GM12873 (cell line): Measurements from ENCODE around the gene KCNH1.

Experiments used
- CTCF ChIP-seq: IDR thresholded peaks from 2 replicates; pipeline ENCODE4 v1.5.1; 2012; ENCODE audit warnings: low read depth, mild to moderate bottlenecking, moderate library complexity, low read length, control low read depth; ENCODE audit not compliant: insufficient read depth; ENCODE audit errors: missing control alignments

The KCNH1 gene

GRCh38 chr1:210652329-210652954 is 481.5 kb downstream of the KCNH1 start:
- TF ChIP-seq CTCF: no peak

DNA sequence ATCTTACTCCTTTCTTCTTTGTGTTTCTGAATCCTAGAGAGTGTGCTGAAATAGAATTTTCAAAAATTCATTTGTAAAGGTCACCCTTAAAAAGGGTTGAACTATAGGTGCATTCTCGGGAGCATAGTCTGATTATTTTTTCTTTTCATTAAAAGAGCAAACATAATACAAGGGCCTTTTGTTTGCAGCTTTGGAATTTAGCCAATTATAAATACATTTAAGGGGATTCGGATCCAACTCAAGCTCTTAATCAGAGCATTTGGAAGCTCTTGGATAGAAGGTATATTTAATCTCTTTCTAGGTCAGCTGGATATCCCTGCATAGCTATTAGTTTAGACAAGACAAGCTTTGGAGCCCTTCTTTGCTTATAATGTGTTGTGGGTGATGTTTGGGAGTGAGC is 483.5 kb downstream of the KCNH1 start:
- no peak for TF ChIP-seq CTCF

GRCh38 chr1:210648588-210649269 is 485.2 kb downstream of the KCNH1 start:
- TF ChIP-seq CTCF: no peak

DNA sequence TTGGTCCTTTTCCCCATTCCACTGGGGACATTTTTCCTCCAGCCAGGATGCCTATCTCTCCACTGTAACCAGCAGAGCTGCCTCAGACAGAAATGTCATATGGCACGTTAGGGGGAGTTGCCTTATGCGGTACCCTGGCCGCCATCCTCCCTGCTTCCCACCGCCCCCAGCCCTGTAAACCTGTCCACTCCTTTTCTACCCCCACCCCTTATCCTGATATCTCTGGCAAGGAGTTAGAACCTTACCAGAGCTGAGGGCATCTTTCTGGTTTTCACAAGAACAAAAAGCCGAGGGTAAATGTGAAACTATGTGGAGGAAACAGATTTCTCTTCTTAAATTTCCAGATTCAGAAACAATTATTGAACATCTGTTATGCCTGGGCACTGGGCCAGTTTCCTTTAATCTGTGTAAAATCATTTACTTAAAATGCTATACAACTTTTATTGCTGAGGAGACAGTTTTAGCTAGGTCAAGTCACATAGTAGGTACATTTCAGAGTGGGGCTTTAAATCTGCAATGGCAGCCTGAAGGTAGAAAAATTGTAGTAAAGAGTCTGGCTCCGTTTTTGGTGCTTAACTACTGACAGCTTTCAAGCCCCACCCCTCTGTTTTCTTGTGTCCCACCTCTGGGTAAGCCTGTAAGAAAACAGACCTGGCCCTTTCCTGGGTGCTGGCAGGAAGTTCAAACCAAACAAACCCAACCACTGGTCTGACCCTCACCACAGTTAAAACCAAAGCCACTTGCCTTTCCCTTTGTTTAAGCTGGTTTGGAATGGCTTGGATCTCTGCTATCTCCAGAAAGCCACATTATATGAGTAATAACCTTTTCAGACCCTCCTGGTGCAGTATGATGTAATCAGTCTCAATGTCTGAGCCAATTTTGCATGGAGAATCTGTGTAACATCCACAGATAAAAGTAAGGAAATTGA is 486.3 kb downstream of the KCNH1 start:
- no peak for TF ChIP-seq CTCF

DNA sequence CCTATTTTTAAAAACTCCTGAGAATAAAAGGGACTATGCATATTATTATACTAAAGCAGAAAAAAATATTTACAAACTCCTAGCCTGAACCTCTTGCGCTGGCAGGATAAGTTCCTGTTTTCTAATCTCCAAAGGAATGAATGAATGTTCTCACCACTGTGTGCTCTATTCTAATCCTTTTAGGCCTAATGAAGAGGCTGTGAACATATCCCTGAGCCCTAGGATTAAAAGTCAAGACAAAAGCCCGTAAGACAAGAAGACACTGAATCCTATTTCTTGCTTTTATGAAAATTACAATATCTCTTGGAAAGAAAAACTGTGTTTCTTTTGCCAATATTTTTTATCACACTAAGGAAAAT is 487.7 kb downstream of the KCNH1 start:
- TF ChIP-seq CTCF: no peak

DNA sequence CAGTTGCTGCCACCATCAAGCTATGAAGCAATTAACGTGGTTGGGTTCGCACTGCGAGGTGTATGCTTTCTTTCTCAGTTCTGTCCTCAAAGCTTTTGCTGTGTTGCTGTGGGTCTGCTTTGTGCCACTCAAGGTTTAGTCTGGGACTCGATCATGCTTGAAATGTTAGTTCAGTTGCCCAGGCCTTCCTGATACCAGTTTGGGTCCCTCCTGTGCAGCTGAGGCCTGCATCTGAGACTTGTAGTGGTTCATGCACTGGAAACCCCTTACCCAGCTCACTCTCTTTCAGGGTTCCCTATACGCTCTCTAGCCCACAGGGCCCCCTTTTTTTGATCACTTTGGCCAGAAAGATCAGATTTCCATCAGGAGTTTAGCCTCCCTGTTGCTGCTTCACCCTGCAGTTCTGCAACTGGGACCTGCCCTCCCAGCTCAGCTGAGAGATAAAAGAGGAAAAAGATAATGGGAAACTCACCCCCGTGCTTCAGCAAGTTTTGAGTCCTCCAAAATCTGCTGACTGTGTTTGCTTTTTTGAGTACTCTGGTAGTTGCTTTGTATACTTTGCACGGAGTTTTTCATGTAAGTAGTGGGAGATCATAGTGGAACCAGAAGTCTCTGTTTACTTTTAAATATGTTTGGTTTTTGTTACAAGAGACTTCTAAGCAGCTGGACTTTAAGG is 488.2 kb downstream of the KCNH1 start:
- no peak for TF ChIP-seq CTCF
